PC-3 (cell line): ENCODE data around the gene CRY2. TPM values are rescaled to one million over a fixed set of nuclear protein-coding genes. Genes with fewer than 3 reads are reported as not detected.

Source experiments
- ATAC-seq: fragments of 200-7000 bp; cut with Tn5 transposase; 2 replicates; pipeline ENCODE4 v1.9.1; 2020; ENCODE audit warnings: mild to moderate bottlenecking, moderate library complexity
- BruUV-seq: library from RNA; stranded (reverse); fragments of 400-500 nt; replicated peaks from 2 replicates; lab custom pipeline; 2021; lab: Mats Ljungman, UMichigan
- CTCF ChIA-PET: fragments of 300-600 bp; sonication (Branson Sonifier 250); formaldehyde crosslinking; loops from one replicate; lab custom pipeline; 2022; ENCODE audit warnings: antibody characterized with exemption; lab: Charles Lee
- POLR2A ChIA-PET: fragments of 300-600 bp; sonication (Branson Sonifier 250); formaldehyde crosslinking; loops from one replicate; lab custom pipeline; 2022; ENCODE audit warnings: antibody characterized with exemption; ENCODE audit not compliant: unreplicated experiment; lab: Charles Lee
- DNase-seq: peaks from one replicate; pipeline ENCODE4 v3.0.0-alpha.2; 2015
- H2AFZ ChIP-seq: fragments of 300-600 bp; sonication (generic); 2 replicates; pipeline ENCODE4 v1.6.0; 2016; ENCODE audit warnings: antibody characterized with exemption, low read length
- H3F3A ChIP-seq: fragments of 300-600 bp; sonication (generic); one replicate; pipeline ENCODE4 v1.6.0; 2017; ENCODE audit warnings: antibody characterized with exemption, low read length, control low read depth, mild to moderate bottlenecking; ENCODE audit not compliant: unreplicated experiment
- H3K27ac ChIP-seq: fragments of 300-600 bp; sonication (generic); 2 replicates; pipeline ENCODE4 v1.5.1; 2016; ENCODE audit warnings: mild to moderate bottlenecking, low read length
- H3K27me3 ChIP-seq: fragments of 300-600 bp; sonication (generic); 2 replicates; pipeline ENCODE4 v1.6.1; 2016; ENCODE audit warnings: low read length, mixed read lengths
- H3K36me3 ChIP-seq: fragments of 300-600 bp; sonication (generic); 2 replicates; pipeline ENCODE4 v1.6.1; 2016; ENCODE audit warnings: low read depth, mixed run types, low read length, mixed read lengths
- H3K4me1 ChIP-seq: fragments of 300-600 bp; sonication (generic); 2 replicates; pipeline ENCODE4 v1.5.1; 2016; ENCODE audit warnings: low read length; ENCODE audit not compliant: insufficient read depth
- H3K4me2 ChIP-seq: fragments of 300-600 bp; sonication (generic); 2 replicates; pipeline ENCODE4 v1.6.0; 2016; ENCODE audit warnings: low read length
- H3K4me3 ChIP-seq: fragments of 300-600 bp; sonication (generic); 2 replicates; pipeline ENCODE4 v1.5.1; 2016; ENCODE audit warnings: mild to moderate bottlenecking, low read length, mixed read lengths
- H3K79me2 ChIP-seq: fragments of 300-600 bp; sonication (generic); 2 replicates; pipeline ENCODE4 v1.6.1; 2017; ENCODE audit warnings: low read length, mixed read lengths
- H3K9ac ChIP-seq: fragments of 300-600 bp; sonication (generic); 2 replicates; pipeline ENCODE4 v1.6.0; 2016; ENCODE audit warnings: mild to moderate bottlenecking, low read length
- H3K9me2 ChIP-seq: fragments of 300-600 bp; sonication (generic); replicated peaks from 2 replicates; pipeline ENCODE4 v1.6.1; 2016; ENCODE audit warnings: mixed run types, low read length, mixed read lengths
- H3K9me3 ChIP-seq: fragments of 300-600 bp; sonication (generic); 2 replicates; pipeline ENCODE4 v1.6.1; 2016; ENCODE audit warnings: low read length, mixed read lengths
- H4K20me1 ChIP-seq: fragments of 300-600 bp; sonication (generic); 2 replicates; pipeline ENCODE4 v1.6.1; 2016; ENCODE audit warnings: low read length, mixed read lengths
- CTCF ChIP-seq: fragments of 300-600 bp; sonication (generic); conservative IDR thresholded peaks from 2 replicates; pipeline ENCODE4 v1.5.1; 2017; ENCODE audit warnings: antibody characterized with exemption, low read depth, mild to moderate bottlenecking, low read length
- EZH2 ChIP-seq: fragments of 300-600 bp; sonication (generic); IDR thresholded peaks from one replicate; pipeline ENCODE4 v1.6.1; 2017; ENCODE audit warnings: antibody characterized with exemption, mild to moderate bottlenecking, low read length; ENCODE audit not compliant: unreplicated experiment
- EZH2phosphoT487 ChIP-seq: fragments of 300-600 bp; sonication (generic); IDR thresholded peaks from 2 replicates; pipeline ENCODE4 v1.6.1; 2018; ENCODE audit warnings: mild to moderate bottlenecking, antibody characterized with exemption, low read length, borderline replicate concordance
- intact Hi-C: fragments of 100-400 bp; cut with micrococcal nuclease; formaldehyde crosslinking; loops from 2 replicates; pipeline ENCODE4 v1.9.0; 2023
- total RNA-seq: library from RNA; depleted of rRNA; stranded (reverse); fragments of >200 nt; gene quantifications from 2 replicates; pipeline ENCODE4 v1.2.3, GENCODE V29; 2014

CRY2 gene
- total RNA-seq, 1 experiment from 2014 or later: 9.5 TPM

DNA sequence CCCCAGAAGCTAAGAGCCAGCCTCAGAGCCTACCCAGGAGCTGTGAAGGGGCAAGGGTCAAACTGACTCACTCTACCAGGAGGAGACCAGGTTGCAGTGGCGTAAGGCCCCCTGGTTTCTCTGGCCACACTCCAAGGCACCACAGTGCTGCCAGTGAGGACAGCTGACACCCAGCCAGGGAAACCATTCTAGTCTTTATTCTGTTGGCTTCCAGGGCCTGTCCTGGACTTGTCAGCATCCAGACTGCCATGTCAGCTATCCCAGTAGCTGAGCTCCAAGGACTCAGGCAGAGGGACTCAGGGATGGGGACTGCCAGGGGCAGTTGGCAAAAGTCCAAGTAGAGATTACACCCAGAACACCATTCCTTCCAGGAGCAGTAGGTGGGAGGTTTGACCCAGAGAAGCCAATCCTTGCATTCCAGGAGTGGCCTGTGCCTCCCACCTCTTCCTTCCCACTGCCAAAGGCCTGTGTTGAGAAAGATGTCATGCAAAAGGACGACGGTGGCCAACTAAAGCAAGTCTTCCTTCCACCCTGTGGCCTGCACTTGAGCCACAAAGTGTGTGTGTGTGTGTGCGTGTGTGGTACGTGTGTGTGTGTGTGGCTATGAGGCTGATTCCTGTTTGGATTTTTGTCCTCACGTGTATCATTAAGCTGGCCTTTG, 34.6 kb downstream of the CRY2 start:
- H3K4me2 ChIP-seq: no peak overlapping the region
- no peak for DNase-seq
- no peaks in the 10 kb centered on the region for H3F3A ChIP-seq
- intact Hi-C loops: loop anchor here (2.0 kb wide), 1 partner anchor 37 kb away; no protein-coding TSS in a partner anchor
- H3K9me3 ChIP-seq: no peaks in the 10 kb centered on the region
- no TSS peak for BruUV-seq
- TF ChIP-seq EZH2 (no peak), CTCF (no peak), EZH2phosphoT487 (no peak)
- H2AFZ ChIP-seq: no peak overlapping the region
- ATAC-seq: no peak
- H3K9me2 ChIP-seq: no peaks in the 10 kb centered on the region
- peaks cover 13% of the 10 kb centered on the region; the same call in 1 of the 2 replicates for H3K36me3 ChIP-seq
- no peak overlapping the region for H3K9ac ChIP-seq
- ChIA-PET POLR2A (no interaction called here), CTCF (no interaction called here)
- no peaks in the 10 kb centered on the region for H3K79me2 ChIP-seq
- no peaks in the 10 kb centered on the region for H3K27me3 ChIP-seq
- no peak overlapping the region for H3K27ac ChIP-seq
- H4K20me1 ChIP-seq: peaks cover 9% of the 10 kb centered on the region; the same call in 1 of the 2 replicates
- H3K4me3 ChIP-seq: no peak overlapping the region
- H3K4me1 ChIP-seq: peaks cover 18% of the 10 kb centered on the region

- Histone ChIP-seq H3K9me2 (no peaks in the 10 kb centered on the region), H3K27me3 (no peaks in the 10 kb centered on the region), H3K4me2 (no peak overlapping the region), H3K36me3 (peaks cover 7% of the 10 kb centered on the region; the same call in 1 of the 2 replicates), H3K27ac (no peak overlapping the region), H3K4me1 (peaks cover 12% of the 10 kb centered on the region), H3K4me3 (no peak overlapping the region), H3K79me2 (no peaks in the 10 kb centered on the region), H3F3A (no peaks in the 10 kb centered on the region), H2AFZ (no peak overlapping the region), H3K9me3 (no peaks in the 10 kb centered on the region), H3K9ac (no peak overlapping the region), H4K20me1 (peaks cover 9% of the 10 kb centered on the region; the same call in 1 of the 2 replicates)
- ChIA-PET POLR2A (no interaction called here), CTCF (no interaction called here)
- intact Hi-C loops: no loop called here
- TF ChIP-seq EZH2 (no peak), EZH2phosphoT487 (no peak), CTCF (no peak)
- ATAC-seq (no peak), DNase-seq (no peak)
- BruUV-seq: no TSS peak
Measured at GRCh38 chr11:45884596-45885185, 37.4 kb downstream of the CRY2 start.
